PC-3 (cell line): ENCODE data around the gene CCRL2.
"Not testable (repeated sequence)": the region's sequence is repeated elsewhere in the genome, so short reads cannot be mapped to it uniquely, and the experiment has no call there.

Experiments
- CTCF ChIP-seq: fragments of 300-600 bp; sonication (generic); conservative IDR thresholded peaks from 2 replicates; pipeline ENCODE4 v1.5.1; 2017; ENCODE audit warnings: antibody characterized with exemption, low read depth, mild to moderate bottlenecking, low read length
- EZH2 ChIP-seq: fragments of 300-600 bp; sonication (generic); IDR thresholded peaks from one replicate; pipeline ENCODE4 v1.6.1; 2017; ENCODE audit warnings: antibody characterized with exemption, mild to moderate bottlenecking, low read length; ENCODE audit not compliant: unreplicated experiment
- EZH2phosphoT487 ChIP-seq: fragments of 300-600 bp; sonication (generic); IDR thresholded peaks from 2 replicates; pipeline ENCODE4 v1.6.1; 2018; ENCODE audit warnings: mild to moderate bottlenecking, antibody characterized with exemption, low read length, borderline replicate concordance

GRCh38 chr3:46426476-46426875, 19.4 kb downstream of the CCRL2 start:
- TF ChIP-seq CTCF, EZH2phosphoT487, EZH2: not testable (repeated sequence)
